GF-D8 (cell line): Measurements from ENCODE around the gene CFAP52.
"Not testable (repeated sequence)": the region's sequence is repeated elsewhere in the genome, so short reads cannot be mapped to it uniquely, and the experiment has no call there.

Source experiments
- DNase-seq: peaks from one replicate; lab custom pipeline; 2025; lab: John Stamatoyannopoulos, UW

Gene CFAP52

DNA sequence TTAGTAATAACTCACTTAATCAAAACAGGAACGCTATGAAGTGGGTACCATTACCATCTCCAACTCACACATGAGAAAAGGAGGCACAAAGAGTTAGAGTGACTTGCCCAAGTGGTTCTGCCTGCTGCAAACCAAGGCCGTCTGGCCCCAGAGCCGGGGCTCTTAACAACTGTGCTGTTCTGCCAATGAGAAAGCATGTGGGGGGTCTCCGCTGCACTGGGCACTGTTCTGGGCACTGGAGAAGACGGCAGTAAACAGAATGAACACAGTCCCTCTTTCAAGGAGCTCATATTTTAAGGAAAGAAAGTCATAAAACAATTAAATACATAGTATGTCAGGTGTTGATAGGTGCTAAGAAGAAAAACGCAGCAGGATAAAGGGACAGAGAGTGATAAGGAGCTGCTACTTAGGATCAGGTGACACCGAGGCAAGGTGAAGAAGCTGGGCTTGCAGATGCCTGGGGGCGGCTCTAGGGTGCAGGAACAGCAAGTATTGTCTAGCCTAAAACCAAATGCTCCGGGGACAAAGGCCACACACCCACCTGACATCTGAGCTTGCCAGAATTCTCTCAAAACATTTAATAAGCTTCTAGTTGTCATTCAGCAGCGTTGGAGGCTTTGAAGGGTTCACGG, 7.4 kb upstream of the CFAP52 start:
- no peak for DNase-seq

DNA sequence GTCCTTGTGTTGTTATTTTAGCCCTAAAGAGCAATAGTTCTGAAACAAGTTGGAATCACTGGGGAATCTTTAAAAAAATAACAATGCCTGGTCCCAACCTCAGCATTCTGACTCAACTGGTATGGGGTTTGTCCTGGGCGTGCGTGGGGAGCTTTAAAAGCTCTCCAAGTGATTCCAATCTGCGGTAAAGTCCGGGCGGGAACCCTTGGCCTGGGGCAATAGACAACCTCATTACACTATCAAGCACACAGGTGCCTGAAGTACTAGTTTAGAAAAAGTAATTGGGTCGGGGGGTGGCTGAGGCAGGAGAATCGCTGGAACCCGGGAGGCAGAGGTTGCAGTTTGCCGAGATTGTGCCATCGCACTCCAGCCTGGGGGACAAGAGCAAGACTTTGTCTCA, 5.2 kb upstream of the CFAP52 start:
- DNase-seq, result no peak

DNA sequence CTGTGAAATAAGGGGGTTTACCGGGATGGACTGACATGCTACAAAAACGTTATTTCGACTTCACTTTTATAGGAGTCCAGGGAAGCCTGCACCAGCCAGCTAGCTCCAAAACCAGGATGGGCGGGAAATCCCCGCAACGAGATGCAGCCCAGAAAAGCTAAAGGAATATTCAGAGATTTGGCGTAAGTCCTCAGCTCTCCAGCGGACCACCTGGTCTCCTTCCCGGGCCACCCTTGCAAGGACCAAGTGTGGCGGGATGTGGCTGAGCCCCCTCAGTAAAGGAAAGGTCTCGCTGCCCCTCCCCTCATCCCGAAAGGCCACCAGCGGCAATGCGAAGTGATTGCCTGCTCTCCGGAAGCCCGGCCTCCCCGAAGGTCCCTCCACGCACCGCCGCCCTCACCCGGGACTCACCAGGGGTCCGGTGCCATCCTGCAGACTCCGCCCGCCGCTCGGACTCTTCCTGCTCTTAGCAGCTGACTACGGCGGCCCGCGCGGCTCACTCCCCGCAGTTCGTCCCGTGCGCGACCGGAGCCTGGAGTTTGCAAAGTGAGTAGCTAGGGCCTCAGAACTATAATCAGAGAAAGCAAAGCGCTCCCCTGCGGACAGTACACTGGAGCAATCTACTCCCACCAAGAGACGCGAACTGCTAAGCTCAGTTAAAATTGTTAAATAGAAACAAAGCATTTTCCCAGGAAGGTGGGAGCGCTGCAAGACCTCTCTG, 901 bp upstream of the CFAP52 start, which contains the start of gene STX8:
Gene STX8 (minus strand): TSS at position 440 of the 721 bp plus-strand sequence. CDS start 12 bp downstream, at position 428.
- peak; percentile 64 for DNase-seq

DNA sequence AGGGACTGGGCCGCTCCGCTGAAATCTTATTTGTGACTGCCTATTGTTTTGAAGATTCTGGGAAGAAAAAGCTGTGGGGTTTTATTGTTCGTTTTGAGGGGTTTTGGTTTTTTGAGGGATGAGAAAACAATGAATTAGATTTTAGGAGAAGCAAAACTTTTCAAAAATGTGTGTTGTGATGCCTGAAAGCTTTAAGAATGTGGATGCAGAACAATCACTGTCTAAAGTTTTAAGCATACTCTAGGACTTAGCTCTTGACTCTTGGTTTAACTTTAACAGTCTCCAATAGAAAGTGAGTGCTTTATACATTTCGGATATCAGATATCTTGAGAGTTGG, 899 bp downstream of the CFAP52 start:
- DNase-seq, result no peak

DNA sequence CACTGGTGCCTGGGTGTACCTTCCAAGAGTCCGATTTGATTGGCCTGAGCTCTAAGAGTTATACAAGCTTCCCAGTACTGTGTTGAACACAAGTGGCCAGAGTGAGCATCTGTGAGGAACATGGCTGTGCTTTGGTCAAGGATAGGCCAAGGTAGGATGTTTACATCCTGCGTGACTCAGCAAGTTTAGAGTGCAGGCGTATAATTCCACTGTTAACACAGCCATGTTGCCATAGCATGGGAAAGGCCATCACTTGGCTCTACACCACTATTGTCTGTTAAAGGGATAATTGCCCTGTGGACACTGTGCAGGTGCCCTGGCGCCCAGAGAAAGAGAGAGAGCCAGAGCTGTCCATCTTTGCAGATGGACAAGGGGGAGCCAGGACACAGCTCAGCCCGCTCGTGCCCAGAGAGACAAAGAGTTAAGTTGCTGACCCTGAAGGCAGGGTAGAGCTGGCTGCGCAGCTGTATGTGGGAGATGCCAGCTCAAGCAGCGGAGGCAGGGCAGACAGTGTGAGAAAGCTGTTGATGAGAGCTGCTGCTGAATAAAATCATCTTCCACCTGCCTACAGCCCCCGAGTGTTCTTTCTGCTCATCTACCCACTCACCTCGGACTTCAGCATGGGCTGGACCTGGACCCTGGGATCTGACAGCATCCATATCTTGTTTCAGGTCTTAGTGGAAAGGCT, 11.7 kb downstream of the CFAP52 start:
- DNase-seq, result no peak

DNA sequence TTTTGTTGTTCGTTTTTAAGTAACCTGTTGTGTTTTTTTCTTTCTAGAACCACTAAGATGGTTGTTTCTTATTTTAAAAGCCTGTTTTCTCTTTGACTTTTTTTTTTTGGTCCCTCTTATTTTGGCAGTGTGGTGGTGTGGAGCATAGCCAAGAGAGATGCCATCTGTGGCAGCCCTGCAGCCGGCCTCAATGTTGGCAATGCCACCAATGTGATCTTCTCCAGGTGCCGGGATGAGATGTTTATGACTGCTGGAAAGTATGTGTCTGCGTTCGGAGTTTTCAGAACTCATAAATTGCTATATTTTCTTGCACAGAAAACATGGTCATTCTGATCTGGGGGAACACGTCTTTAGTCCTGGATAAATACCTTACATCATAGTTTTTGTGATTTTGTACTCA, 17.6 kb downstream of the CFAP52 start:
- no peak for DNase-seq

DNA sequence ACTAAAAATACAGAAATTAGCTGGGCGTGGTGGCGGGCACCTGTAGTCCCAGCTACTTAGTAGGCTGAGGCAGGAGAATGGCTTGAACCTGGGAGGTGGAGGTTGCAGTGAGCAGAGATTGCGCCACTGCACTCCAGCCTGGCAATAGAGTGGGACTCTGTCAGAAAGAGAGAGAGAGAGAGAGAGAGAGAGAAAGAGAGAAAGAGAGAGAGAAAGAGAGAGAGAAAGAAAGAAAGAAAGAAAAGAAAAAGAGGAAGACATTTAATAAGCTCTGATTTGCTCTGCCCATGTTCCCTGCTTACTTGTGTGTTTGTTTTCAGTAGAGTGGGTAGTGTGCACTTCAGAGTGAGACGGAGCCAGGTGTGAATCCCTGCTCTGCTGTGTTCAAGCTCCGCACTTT, 21.2 kb downstream of the CFAP52 start:
- DNase-seq, result not testable (repeated sequence)

DNA sequence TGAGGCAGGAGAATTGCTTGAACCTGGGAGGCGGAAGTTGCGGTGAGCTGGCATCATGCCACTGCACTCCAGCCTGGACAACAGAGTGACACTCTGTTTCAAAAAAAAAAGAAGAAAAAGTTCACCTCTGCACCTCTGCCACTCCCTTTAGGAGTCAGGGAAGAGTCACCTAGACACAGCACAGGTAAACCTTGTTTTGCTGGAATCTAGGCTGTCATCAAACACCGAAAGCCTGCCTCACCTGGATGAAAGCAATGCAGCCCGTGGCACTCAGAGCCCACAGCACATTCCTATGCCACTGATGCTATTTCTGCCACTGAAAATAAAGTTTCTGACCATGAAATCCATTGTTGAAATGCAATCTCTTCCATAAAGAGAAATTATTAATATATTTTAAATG, 22.2 kb downstream of the CFAP52 start:
- no peak for DNase-seq

DNA sequence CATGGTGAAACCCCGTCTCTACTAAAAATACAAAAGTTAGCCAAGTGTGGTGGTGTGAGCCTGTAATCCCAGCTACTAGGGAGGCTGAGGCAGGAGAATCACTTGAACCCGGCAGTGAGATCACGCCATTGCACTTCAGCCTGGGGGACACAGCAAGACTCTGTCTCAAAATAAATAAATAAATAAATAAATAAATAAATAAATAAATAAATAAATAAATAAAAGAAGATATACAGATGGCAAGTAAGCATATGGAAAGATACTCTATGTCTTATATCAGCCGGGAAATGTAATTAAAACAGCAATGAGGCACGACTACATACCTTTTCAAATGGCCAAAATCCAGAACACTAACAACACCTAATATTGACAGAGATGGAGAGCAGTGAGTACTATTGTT, 28.1 kb downstream of the CFAP52 start:
- not testable (repeated sequence) for DNase-seq

DNA sequence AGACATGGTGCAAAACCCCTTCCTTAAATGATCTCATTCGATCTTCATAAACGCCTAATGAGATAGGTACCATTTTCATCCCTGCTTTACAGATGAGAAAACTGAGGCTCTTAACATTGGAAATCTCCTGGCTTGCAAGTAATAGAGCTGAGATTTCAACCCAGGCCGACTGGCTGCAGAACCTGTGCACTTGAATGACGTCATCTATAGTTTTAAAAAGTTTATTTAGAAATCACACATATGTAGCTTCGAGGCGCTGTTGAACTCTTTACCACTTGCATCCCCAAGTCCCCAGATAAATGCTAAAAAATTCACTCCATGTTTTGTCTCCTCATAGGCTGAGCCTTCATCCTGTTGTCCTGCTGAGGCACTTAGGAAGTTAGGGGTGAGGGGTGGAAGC, 30.0 kb downstream of the CFAP52 start:
- no peak for DNase-seq

DNA sequence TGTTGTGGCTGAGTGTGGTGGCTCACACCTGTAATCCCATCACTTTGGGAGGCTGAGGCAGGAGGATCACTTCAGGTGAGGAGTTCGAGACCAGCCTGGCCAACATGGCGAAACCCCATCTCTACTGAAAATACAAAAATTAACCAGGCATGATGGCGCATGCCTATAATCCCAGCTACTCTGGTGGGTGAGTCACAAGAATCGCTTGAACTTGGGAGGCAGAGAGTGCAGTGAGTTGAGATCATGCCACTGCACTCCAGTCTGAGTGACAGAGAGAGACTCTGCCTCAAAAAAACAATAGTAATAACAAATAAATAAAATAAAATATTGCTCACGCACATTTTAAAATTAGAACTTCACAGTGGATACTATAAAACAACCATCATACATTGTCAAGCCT, 30.6 kb downstream of the CFAP52 start:
- not testable (repeated sequence) for DNase-seq

DNA sequence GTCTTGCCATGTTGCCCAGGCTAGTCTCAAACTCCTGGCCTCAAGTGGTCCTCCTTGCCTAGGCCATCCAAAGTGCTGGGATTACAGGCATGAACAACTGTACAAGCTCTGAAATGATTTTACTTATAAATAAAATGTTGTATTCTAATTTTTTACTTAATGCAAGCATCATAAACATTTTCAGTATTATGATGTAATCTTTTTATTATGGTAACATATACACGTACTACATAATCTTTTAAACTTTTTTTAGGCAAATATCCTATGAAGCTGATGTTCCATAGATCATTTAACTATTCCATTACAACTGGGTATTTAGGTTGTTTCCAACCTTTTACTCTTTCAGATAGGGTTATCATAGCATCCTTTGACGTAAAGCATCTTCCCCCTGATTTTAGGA, 35.1 kb downstream of the CFAP52 start:
- no peak for DNase-seq

DNA sequence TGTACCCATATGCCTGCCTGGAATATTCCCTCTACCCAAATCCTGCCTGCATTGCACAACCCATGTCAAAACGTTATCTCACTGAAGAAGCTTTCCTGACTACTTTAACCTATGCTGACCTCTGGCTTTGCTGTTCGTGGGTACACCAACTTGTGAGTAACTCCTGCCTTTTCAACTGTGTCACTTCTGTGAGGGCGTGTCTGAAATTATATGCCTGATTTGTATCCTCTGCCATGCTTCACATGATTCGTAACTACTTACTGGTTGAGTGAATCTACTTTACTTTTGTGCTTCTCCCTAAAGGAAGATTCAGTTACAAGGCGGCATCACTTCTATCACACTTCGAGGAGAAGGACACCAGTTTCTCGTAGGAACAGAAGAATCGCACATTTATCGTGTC, 35.6 kb downstream of the CFAP52 start:
- no peak for DNase-seq

DNA sequence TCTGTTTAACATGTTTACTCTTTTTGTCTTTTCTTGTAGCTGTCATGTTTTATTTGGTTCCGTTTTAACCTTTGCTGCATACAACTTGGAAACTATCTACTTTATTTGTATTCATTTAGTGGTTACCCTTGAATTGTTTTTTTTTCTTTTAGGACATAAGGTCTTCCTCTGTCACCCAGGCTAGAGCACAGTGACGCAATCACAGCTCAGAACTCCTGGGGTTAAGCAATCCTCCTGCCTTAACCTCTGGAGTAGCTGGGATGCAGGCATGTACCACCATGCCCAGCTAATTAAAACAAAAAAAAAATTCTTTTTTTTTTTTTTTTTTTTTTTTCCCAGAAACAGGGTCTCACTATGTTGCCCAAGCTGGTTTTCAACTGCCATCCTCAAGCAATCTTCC, 39.0 kb downstream of the CFAP52 start:
- DNase-seq, result no peak

DNA sequence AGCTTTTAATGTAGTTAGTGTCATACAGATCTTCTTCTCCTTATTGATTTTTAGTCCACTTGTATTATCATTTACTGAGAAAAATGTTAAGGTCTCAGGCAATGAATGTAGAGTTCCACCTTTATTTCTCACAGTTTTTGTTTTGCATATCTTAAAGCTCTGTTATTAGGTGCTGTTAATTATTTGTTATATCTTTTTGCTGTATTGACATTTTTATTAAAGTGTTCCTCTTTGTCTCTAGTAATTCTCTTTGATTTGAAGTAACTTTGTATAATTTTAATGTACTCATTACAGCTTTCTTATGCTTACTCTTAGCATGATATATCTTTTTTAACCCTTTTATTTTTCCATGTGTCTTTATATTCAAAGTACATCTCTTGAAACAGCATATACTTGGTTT, 46.5 kb downstream of the CFAP52 start:
- no peak for DNase-seq

DNA sequence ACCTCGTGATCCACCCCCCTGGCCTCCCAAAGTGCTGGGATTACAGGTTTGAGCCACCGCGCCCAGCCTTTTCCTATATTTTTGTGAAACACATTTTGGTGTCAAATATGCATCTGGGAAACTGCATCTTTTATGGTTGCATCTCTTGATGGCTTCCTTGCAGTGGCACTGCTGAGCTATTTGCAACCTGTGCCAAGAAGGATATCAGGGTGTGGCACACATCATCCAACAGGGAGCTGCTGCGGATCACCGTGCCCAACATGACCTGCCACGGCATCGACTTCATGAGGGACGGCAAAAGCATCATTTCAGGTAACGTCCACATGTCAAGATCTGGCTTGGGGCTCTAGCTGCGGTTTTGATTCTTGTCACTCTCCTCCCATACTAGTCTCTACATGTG, 52.1 kb downstream of the CFAP52 start:
- DNase-seq, result no peak

DNA sequence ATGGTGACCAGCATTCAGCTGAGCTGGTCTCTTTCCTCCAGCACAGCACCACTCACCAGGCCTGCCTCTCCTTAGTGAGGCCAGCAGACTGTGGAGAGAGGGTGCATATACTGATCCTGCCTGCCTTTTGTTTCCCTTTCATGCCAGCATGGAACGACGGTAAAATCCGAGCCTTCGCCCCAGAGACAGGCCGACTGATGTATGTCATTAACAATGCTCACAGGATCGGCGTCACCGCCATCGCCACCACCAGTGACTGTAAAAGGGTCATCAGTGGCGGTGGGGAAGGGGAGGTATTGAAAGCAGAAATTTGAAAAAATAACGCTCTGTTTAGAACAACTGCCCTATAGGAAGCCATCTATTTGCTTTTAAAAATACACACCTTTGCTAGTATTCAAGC, 56.3 kb downstream of the CFAP52 start:
- DNase-seq, result no peak

DNA sequence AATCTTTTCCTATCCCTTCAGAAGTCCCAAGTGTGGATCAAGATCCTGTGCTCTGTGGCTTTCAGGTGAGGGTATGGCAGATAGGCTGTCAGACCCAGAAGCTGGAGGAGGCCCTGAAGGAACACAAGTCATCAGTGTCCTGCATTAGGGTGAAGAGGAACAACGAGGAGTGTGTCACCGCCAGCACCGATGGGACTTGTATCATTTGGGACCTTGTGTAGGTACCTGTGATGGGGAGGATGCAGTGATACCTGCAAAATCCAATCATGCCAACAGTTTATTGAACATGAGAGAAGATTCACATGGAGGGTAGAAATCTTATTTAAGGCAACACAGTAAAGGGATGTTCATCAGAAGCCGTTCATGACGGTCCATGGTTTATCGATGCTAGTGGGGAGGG, 58.9 kb downstream of the CFAP52 start:
- no peak for DNase-seq

DNA sequence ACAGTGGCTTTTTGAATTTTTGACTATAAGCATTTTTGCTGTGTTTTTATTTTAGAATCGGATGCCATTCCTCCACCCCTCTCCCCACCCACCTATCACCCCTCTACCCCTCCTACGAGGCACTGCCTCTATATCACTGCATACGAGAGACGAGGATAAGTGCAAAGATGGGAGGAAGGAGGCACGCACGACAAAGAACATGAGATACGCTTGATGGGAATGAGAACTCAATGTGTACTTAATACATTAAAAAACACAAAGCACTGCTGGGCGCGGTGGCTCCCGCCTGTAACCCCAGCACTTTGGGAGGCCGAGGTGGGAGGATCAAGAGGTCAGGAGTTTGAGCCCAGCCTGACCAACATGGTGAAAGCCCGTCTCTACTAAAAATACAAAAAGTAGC, 60.1 kb downstream of the CFAP52 start:
- no peak for DNase-seq

DNA sequence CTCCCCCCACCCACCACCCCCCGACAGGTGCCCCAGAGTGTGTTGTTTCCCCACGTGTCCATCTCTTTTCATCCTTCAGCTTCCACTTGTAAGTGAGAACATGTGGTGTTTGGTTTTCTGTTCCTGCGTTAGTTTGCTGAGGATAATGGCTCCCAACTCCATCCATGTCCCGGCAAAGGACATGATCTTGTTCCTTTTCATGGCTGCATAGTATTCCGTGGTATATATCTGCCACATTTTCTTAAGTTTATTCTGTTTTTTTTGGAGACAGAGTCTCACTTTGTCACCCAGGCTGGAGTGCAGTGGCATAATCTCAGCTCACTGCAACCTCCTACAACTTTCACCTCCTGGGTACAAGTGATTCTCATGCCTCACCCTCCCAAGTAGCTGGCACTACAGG, 63.9 kb downstream of the CFAP52 start:
- DNase-seq, result not testable (repeated sequence)

DNA sequence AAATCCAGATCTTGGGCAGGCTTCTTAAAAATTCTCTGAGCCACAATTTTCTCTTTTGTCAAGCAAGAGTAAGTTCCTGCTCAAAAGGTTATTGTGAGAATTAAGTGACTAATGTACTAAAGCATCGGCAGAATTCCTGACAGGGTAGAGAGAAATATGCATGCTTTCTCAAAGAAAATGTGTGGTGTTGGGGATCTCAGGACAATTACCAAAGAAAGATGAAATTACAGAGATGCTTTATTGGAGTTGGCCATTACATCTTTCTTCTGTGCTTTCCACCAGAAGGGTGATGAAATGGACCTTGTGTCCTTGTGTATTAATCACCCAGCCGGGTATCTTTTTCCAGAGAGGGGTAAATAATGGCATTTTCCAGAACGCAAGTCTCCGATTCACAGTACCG, 67.2 kb downstream of the CFAP52 start:
- DNase-seq, result no peak

DNA sequence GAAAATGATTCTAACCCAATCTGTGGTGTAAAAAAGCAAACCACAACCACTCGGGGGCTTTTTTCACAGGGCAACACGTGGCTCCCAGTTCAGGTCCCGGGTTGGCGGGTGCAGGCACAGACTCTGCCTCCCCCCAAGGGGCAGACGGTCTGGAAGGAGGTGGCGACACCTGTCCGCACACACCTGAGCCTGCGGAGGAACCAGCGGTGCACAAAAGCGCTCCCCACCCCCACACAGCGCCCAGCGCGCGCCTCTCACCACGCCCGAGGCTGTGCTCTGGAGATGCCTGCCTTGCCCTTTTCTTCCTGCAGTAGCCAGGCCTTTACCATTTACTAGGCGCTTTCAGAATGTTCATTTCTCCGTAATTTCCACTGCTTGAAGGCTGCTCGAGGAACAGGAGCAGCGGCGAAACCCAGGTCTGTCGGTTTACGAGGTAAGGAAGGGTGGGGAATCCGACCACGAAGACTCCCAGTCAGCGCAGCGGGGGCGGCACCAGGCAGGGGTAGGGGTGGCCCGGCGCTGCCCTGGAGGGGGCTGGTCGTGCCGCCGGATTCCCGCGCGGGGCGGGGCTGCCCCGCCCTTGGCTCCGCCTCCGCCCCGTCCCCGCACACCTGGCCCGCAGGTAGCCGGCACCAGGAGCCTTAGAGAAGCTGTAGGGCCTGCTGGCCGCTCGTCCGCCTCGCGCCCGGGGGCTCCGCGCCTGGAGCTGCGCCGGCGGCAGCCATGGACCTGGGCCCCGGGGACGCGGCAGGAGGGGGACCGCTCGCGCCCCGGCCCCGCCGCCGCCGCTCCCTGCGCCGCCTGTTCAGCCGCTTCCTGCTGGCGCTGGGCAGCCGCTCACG, 68.7 kb downstream of the CFAP52 start, which contains the start of gene USP43:
Gene USP43 (plus strand): TSS at position 608 of the 842 bp plus-strand sequence. CDS start 116 bp downstream, at position 724.
- peak; percentile 10 for DNase-seq
